ENCODE data around the gene RASA2. TPM values are rescaled to one million over a fixed set of nuclear protein-coding genes. Genes with fewer than 3 reads are reported as not detected.

Gene RASA2
- total and polyA plus RNA-seq, 2 of the 4 experiments (the other 2 are of a cell fraction) = 6.1 to 14.0 TPM

DNA sequence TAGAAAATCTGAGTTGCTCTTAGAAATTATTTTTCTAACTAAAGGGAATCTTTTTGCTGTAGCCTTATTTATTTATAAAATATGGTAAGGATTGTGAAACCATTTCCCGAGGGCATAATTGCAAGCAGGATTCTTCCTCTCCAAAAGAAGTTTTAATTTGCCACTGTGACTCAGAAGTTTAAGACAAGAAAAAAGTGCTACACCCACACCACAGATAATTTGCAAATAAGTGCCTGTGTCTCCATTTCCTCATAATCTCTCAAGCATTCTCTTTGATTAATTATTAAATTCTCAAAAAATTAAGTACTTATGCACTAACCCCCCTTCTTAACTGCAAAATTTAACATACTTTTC is 43.6 kb downstream of the RASA2 start:
- Histone ChIP-seq H3K27me3 (ENCODE audit: control insufficient read depth, insufficient read depth, low read length) (no peaks in the 10 kb centered on the region), H3K4me3 (ENCODE audit: insufficient read depth, low read depth, low read length) (no peak overlapping the region), H3K4ac (ENCODE audit: low read depth, low read length) (no peak overlapping the region), H3K9me1 (ENCODE audit: insufficient read depth, low read length) (no peaks in the 10 kb centered on the region), H2BK15ac (ENCODE audit: low read depth, low read length) (no peak overlapping the region), H2BK5ac (ENCODE audit: low read depth, low read length, poor library complexity, severe bottlenecking) (peak overlapping the region; percentile 77), H3K18ac (ENCODE audit: low read depth, low read length) (no peak overlapping the region), H2AK9ac (replicated peaks; ENCODE audit: low read depth, low read length, poor library complexity) (no peak overlapping the region), H3K4me1 (ENCODE audit: control insufficient read depth, insufficient read depth, low read length) (peaks cover 1% of the 10 kb centered on the region; the same call in 1 of the 2 replicates), H3K9me3 (ENCODE audit: control insufficient read depth, insufficient read depth, low read length) (no peaks in the 10 kb centered on the region), H3K27ac (ENCODE audit: insufficient read depth, low read length) (peak overlapping the region; percentile 98; the same call in 1 of the 2 replicates), H4K91ac (ENCODE audit: insufficient read depth, low read depth, low read length) (no peak overlapping the region), H2AK5ac (ENCODE audit: low read depth, low read length) (no peak overlapping the region), H4K20me1 (ENCODE audit: insufficient read depth, low read length) (no peaks in the 10 kb centered on the region), H2AFZ (replicated peaks; ENCODE audit: low read length, poor library complexity) (no peak overlapping the region), H3K14ac (replicated peaks; ENCODE audit: low read depth, low read length) (no peak overlapping the region), H3K79me1 (ENCODE audit: low read depth in 1 of 2, low read length in 2 of 2) (peaks cover 11 to 20% of the 10 kb centered on the region in 2 experiments), H3K23ac (ENCODE audit: low read depth, low read length) (no peak overlapping the region), H3K36me3 (ENCODE audit: control insufficient read depth, insufficient read depth, low read length) (peaks cover 1% of the 10 kb centered on the region; the same call in 1 of the 2 replicates), H2BK20ac (ENCODE audit: low read depth, low read length) (no peak overlapping the region), H2BK120ac (ENCODE audit: low read depth, low read length) (no peak overlapping the region), H3K56ac (ENCODE audit: extremely low read depth, insufficient read depth, low read length) (no peak overlapping the region), H4K5ac (ENCODE audit: low read depth, low read length) (no peak overlapping the region), H3K4me2 (ENCODE audit: low read depth, low read length) (no peak overlapping the region), H4K8ac (ENCODE audit: low read depth in 2 of 2, low read length in 2 of 2) (no peak overlapping the region; a peak in 1 of 4 replicates), H3K9ac (ENCODE audit: low read depth, low read length) (no peak overlapping the region; the same call in 1 of the 2 replicates)
- dilution Hi-C loops (cut with HindIII; ENCODE audit: low sequenced_read_pairs, unreplicated experiment) (no loop called here), intact Hi-C loops (cut with micrococcal nuclease) (loop anchor here (5.0 kb wide), 1 partner anchor 43 kb away; the partner anchor contains the start of gene RASA2), in situ Hi-C loops (cut with MboI; ENCODE audit: low sequenced_read_pairs) (no loop called here)
- BruUV-seq (replicated peaks) = no TSS peak
- CTCF ChIA-PET = interaction anchor here (1.0 kb wide), 1 partner anchor 21 kb away, joined by 3 read pairs; no protein-coding TSS in a partner anchor
- DNase-seq = peak; percentile 81
- ATAC-seq (ENCODE audit: low read depth) = peak; percentile 85
- POLR2A ChIA-PET (ENCODE audit: unreplicated experiment) = no interaction called here
- TF ChIP-seq CEBPB (IDR thresholded peaks at IDR 0.05; ENCODE audit: low read depth, low read length) = peak; percentile 90
- no peak for TF ChIP-seq NFE2L2 (IDR thresholded peaks at IDR 0.05; ENCODE audit: low read depth, low read length)
- TF ChIP-seq FOS (IDR thresholded peaks at IDR 0.05; ENCODE audit: low read depth, low read length) = 0 out of 2 replicates have a peak, but pooled peaks have one; percentile 8
- TF ChIP-seq RCOR1 (IDR thresholded peaks at IDR 0.05; ENCODE audit: insufficient replicate concordance, low read length) = no peak
- no CpG with 5 or more reads among the region's 1 CpG for WGBS, 2 experiments (ENCODE audit: extremely low coverage in 2 of 2, insufficient read length in 1 of 2)
